Activated CD8-positive, alpha-beta memory T cell treated with anti-CD3 and anti-CD28 coated beads, Interleukin-2, amount 10 ng/mL, durations not matched to agents 7 days and 5 days (primary cell): Measurements from ENCODE around the gene S100A1. TPM values are rescaled to one million over a fixed set of nuclear protein-coding genes. Genes with fewer than 3 reads are reported as not detected.
"Not testable (repeated sequence)": the region's sequence is repeated elsewhere in the genome, so short reads cannot be mapped to it uniquely, and the experiment has no call there.

Experiments
- ATAC-seq: fragments of 150-1000 bp; cut with Tn5 transposase; one replicate; pipeline ENCODE4 v1.10.0; 2021; ENCODE audit warnings: moderate library complexity
- CTCF ChIA-PET: fragments of 350-600 bp; sonication (Branson Sonifier 250); formaldehyde crosslinking; loops from one replicate; lab custom pipeline; 2021; ENCODE audit warnings: antibody characterized with exemption; lab: Charles Lee
- DNase-seq: peaks from one replicate; pipeline ENCODE4 v3.0.0-alpha.2; 2020
- H3K27ac Mint-ChIP-seq: one replicate; pipeline ENCODE4 v1.8.0; 2021; ENCODE audit warnings: mild to moderate bottlenecking, mixed read lengths
- H3K27me3 Mint-ChIP-seq: one replicate; pipeline ENCODE4 v1.8.0; 2021; ENCODE audit warnings: mixed read lengths
- H3K36me3 Mint-ChIP-seq: one replicate; pipeline ENCODE4 v1.8.0; 2021; ENCODE audit warnings: mild to moderate bottlenecking, mixed read lengths
- H3K4me1 Mint-ChIP-seq: one replicate; pipeline ENCODE4 v1.8.0; 2021; ENCODE audit warnings: mixed read lengths
- H3K4me3 Mint-ChIP-seq: one replicate; pipeline ENCODE4 v1.8.0; 2021; ENCODE audit warnings: mild to moderate bottlenecking, moderate library complexity, mixed read lengths
- H3K9me3 Mint-ChIP-seq: one replicate; pipeline ENCODE4 v1.8.0; 2022; ENCODE audit warnings: low read depth, mixed read lengths
- total RNA-seq, 2 experiments: library from RNA; stranded (reverse); gene quantifications; one replicate each; pipeline ENCODE4 v1.2.3, GENCODE V29; 2021

S100A1 gene
- total RNA-seq: not detected

GRCh38 chr1:153627715-153628626, at the start of gene S100A1:
S100A1 (plus strand) TSS chr1:153628434; CDS start chr1:153630522, 2,088 bp downstream.
- no peak within 1 kb of the TSS for H3K27ac Mint-ChIP-seq
- CTCF ChIA-PET: interaction anchor here (0.6 to 3.5 kb wide), 8 partner anchors 10 to 134 kb away, joined by 3 to 12 read pairs (median 4); no protein-coding TSS in a partner anchor
- H3K4me1 Mint-ChIP-seq: peaks cover 13% of the 10 kb centered on the region
- H3K27me3 Mint-ChIP-seq: no peaks in the 10 kb centered on the region
- no peak within 1 kb of the TSS for H3K4me3 Mint-ChIP-seq
- DNase-seq (no peak), ATAC-seq (no peak)
- peaks cover 5% of the 10 kb centered on the region for H3K36me3 Mint-ChIP-seq
- H3K9me3 Mint-ChIP-seq: no peaks in the 10 kb centered on the region

GRCh38 chr1:153578490-153578889, 49.7 kb upstream of the S100A1 start:
- no peak overlapping the region for H3K27ac Mint-ChIP-seq
- ATAC-seq: no peak
- DNase-seq: no peak
- H3K4me1 Mint-ChIP-seq: no peaks in the 10 kb centered on the region
- no peaks in the 10 kb centered on the region for H3K36me3 Mint-ChIP-seq
- H3K4me3 Mint-ChIP-seq: no peak overlapping the region
- H3K27me3 Mint-ChIP-seq: peaks cover 33% of the 10 kb centered on the region
- CTCF ChIA-PET: interaction anchor here (1.3 to 2.9 kb wide), 2 partner anchors 46 to 67 kb away, joined by 4 to 17 read pairs; no protein-coding TSS in a partner anchor
- H3K9me3 Mint-ChIP-seq: no peaks in the 10 kb centered on the region

- DNase-seq: no peak
- no peak overlapping the region for H3K4me3 Mint-ChIP-seq
- CTCF ChIA-PET: interaction anchor here (1.3 kb wide), 1 partner anchor 46 kb away, joined by 4 read pairs; no protein-coding TSS in a partner anchor
These were observed 49.3 kb upstream of the S100A1 start for GRCh38 chr1:153578936-153579335.

GRCh38 chr1:153582836-153583235, 45.4 kb upstream of the S100A1 start:
- H3K4me3 Mint-ChIP-seq, H3K9me3 Mint-ChIP-seq, H3K36me3 Mint-ChIP-seq, DNase-seq, H3K27ac Mint-ChIP-seq, ATAC-seq, H3K4me1 Mint-ChIP-seq, CTCF ChIA-PET: not testable (repeated sequence)
- peaks cover 36% of the 10 kb centered on the region for H3K27me3 Mint-ChIP-seq

More at GRCh38 chr1:153578936-153579335, 49.3 kb upstream of the S100A1 start:
- Mint-ChIP-seq H3K27me3 (peaks cover 33% of the 10 kb centered on the region), H3K9me3 (no peaks in the 10 kb centered on the region), H3K36me3 (no peaks in the 10 kb centered on the region), H3K27ac (no peak overlapping the region), H3K4me1 (no peaks in the 10 kb centered on the region)
- ATAC-seq: no peak

GRCh38 chr1:153583514-153583913, 44.7 kb upstream of the S100A1 start:
- H3K4me1 Mint-ChIP-seq, H3K36me3 Mint-ChIP-seq, DNase-seq, CTCF ChIA-PET, H3K9me3 Mint-ChIP-seq, H3K27ac Mint-ChIP-seq, H3K4me3 Mint-ChIP-seq, ATAC-seq: not testable (repeated sequence)
- H3K27me3 Mint-ChIP-seq: peaks cover 30% of the 10 kb centered on the region

GRCh38 chr1:153583976-153584375, 44.3 kb upstream of the S100A1 start:
- Mint-ChIP-seq H3K36me3 (no peaks in the 10 kb centered on the region), H3K4me3 (no peak overlapping the region), H3K9me3 (no peaks in the 10 kb centered on the region), H3K27me3 (peaks cover 25% of the 10 kb centered on the region), H3K4me1 (no peaks in the 10 kb centered on the region), H3K27ac (no peak overlapping the region)
- ATAC-seq (no peak), DNase-seq (no peak)
- CTCF ChIA-PET: no interaction called here

GRCh38 chr1:153585006-153585405, 43.2 kb upstream of the S100A1 start:
- ATAC-seq: no peak
- Mint-ChIP-seq H3K4me1 (no peaks in the 10 kb centered on the region), H3K27me3 (peaks cover 19% of the 10 kb centered on the region), H3K9me3 (no peaks in the 10 kb centered on the region), H3K36me3 (no peaks in the 10 kb centered on the region), H3K4me3 (no peak overlapping the region), H3K27ac (no peak overlapping the region)
- DNase-seq: no peak
- CTCF ChIA-PET: interaction anchor here (0.6 to 1.6 kb wide), 3 partner anchors 11 to 340 kb away, joined by 3 to 5 read pairs (median 3); no protein-coding TSS in a partner anchor

GRCh38 chr1:153586347-153586746, 41.9 kb upstream of the S100A1 start:
- Mint-ChIP-seq H3K9me3 (no peaks in the 10 kb centered on the region), H3K27me3 (peaks cover 19% of the 10 kb centered on the region), H3K4me3 (no peak overlapping the region), H3K27ac (no peak overlapping the region), H3K36me3 (no peaks in the 10 kb centered on the region), H3K4me1 (no peaks in the 10 kb centered on the region)
- DNase-seq (no peak), ATAC-seq (no peak)
- CTCF ChIA-PET: interaction anchor here (0.7 to 1.6 kb wide), 3 partner anchors 9 to 65 kb away, joined by 3 read pairs; partner anchors contain the start of gene S100A1

GRCh38 chr1:153587314-153587713, 40.9 kb upstream of the S100A1 start:
- Mint-ChIP-seq H3K9me3 (no peaks in the 10 kb centered on the region), H3K4me1 (no peaks in the 10 kb centered on the region), H3K36me3 (no peaks in the 10 kb centered on the region), H3K27ac (no peak overlapping the region), H3K4me3 (no peak overlapping the region), H3K27me3 (peaks cover 19% of the 10 kb centered on the region)
- CTCF ChIA-PET: interaction anchor here (0.9 kb wide), 1 partner anchor 77 kb away, joined by 3 read pairs; no protein-coding TSS in a partner anchor
- no peak for ATAC-seq
- no peak for DNase-seq

GRCh38 chr1:153588033-153588432, 40.2 kb upstream of the S100A1 start:
- H3K36me3 Mint-ChIP-seq, H3K27ac Mint-ChIP-seq, H3K9me3 Mint-ChIP-seq, CTCF ChIA-PET, ATAC-seq, H3K4me1 Mint-ChIP-seq, DNase-seq, H3K4me3 Mint-ChIP-seq: not testable (repeated sequence)
- H3K27me3 Mint-ChIP-seq: peaks cover 19% of the 10 kb centered on the region

- H3K36me3 Mint-ChIP-seq: no peaks in the 10 kb centered on the region
- H3K27me3 Mint-ChIP-seq: peaks cover 19% of the 10 kb centered on the region
- no peak for ATAC-seq
- H3K4me3 Mint-ChIP-seq: no peak overlapping the region
- H3K4me1 Mint-ChIP-seq: no peaks in the 10 kb centered on the region
- no peak for DNase-seq
- CTCF ChIA-PET: no interaction called here
- H3K9me3 Mint-ChIP-seq: no peaks in the 10 kb centered on the region
- H3K27ac Mint-ChIP-seq: no peak overlapping the region
These were observed 39.8 kb upstream of the S100A1 start for GRCh38 chr1:153588482-153588881.

- H3K4me3 Mint-ChIP-seq: no peak overlapping the region
- CTCF ChIA-PET: interaction anchor here (0.9 kb wide), 1 partner anchor 97 kb away, joined by 3 read pairs; no protein-coding TSS in a partner anchor
- DNase-seq (no peak), ATAC-seq (no peak)
- peaks cover 3% of the 10 kb centered on the region for H3K4me1 Mint-ChIP-seq
- no peaks in the 10 kb centered on the region for H3K36me3 Mint-ChIP-seq
- no peak overlapping the region for H3K27ac Mint-ChIP-seq
- H3K9me3 Mint-ChIP-seq: no peaks in the 10 kb centered on the region
- H3K27me3 Mint-ChIP-seq: peaks cover 1% of the 10 kb centered on the region
These were observed 35.5 kb upstream of the S100A1 start for GRCh38 chr1:153592748-153593147.

- ATAC-seq (peak; percentile 27), DNase-seq (no peak)
- H3K27ac Mint-ChIP-seq: no peak overlapping the region
- H3K9me3 Mint-ChIP-seq: no peaks in the 10 kb centered on the region
- no peak overlapping the region for H3K4me3 Mint-ChIP-seq
- CTCF ChIA-PET: interaction anchor here (1.2 kb wide), 1 partner anchor 25 kb away, joined by 4 read pairs; no protein-coding TSS in a partner anchor
- H3K4me1 Mint-ChIP-seq: peaks cover 11% of the 10 kb centered on the region
- no peaks in the 10 kb centered on the region for H3K27me3 Mint-ChIP-seq
- H3K36me3 Mint-ChIP-seq: no peaks in the 10 kb centered on the region
These were observed 31.0 kb upstream of the S100A1 start for GRCh38 chr1:153597206-153597605.
